ENCODE results near the gene ECT2L. TPM values are rescaled to one million over a fixed set of nuclear protein-coding genes. Genes with fewer than 3 reads are reported as not detected.

ECT2L gene
- total RNA-seq, 4 donors from 2014 or later, result 0.17 to 0.42 (median 0.21) TPM

DNA sequence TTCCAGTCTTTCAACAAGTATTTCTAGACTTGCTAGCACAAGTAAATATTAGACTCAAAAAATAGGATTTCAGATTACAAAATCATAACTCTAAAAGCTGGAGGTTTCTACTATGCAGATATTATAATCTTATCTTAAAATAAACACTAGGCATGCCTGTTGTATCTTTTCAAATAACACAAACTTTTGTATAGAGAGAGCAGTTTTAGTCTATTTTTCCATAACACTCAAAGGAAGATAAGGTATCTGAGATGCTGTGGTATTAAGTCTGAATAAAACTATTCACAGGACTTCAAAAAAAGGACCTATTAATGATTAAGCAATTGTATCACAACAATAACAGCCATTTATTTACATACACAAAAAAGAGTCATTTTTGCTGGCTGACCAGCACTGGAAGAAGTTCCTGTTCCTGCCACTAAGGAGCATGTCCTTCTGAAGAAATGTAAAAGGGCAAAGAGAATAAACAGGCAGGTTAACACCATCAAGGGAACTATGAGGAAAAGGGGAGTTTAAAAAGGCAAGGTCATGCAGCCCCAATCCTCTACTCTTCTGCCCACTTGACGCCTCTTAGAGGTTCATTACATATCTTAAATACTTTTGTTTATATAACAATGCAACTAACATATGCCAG is 152.8 kb downstream of the ECT2L start:
- WGBS, result 69% methylated on average over 1 of the region's 1 CpG
- intact Hi-C loops (cut with DNase I), result no loop called here

DNA sequence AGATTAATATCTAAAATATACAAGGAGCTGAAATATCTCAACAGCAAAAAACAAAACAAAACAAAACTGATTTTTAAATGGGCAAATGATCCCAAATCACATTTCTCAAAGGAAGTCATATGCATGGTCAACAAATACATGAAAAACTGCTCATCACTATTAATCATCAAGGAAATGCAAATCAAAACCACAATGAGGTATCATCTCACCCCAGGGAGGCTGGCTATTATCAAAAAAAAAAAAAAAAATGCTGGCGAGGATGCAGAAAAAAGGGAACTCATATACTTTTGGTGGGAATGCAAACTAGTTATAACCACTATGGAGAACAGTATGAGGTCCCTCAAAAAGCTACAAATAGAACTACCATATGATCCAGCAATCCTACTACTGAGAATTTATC is 157.6 kb downstream of the ECT2L start:
- Histone ChIP-seq H3K4me1 (peaks cover 21 to 33% (median 31%) of the 10 kb centered on the region in 4 donors), H3K9me3 (no peaks in the 10 kb centered on the region), H3K27ac (replicated peaks in 1 of 4) (no peak overlapping the region), H3K27me3 (no peaks in the 10 kb centered on the region), H3K36me3 (no peaks in the 10 kb centered on the region), H3K4me3 (no peak overlapping the region)
- DNase-seq (ENCODE audit: extremely low spot score), result no peak
- 79% methylated on average over 1 of the region's 1 CpG for WGBS
- intact Hi-C loops (cut with DNase I), result no loop called here
- no peak for TF ChIP-seq EP300 (IDR thresholded peaks at IDR 0.05)
- no peak for TF ChIP-seq POLR2AphosphoS5 (IDR thresholded peaks at IDR 0.05)
- TF ChIP-seq CTCF (IDR thresholded peaks at IDR 0.05), result no peak
- TF ChIP-seq POLR2A (IDR thresholded peaks at IDR 0.05; ENCODE audit: low read depth), result no peak

More for the DNA sequence above, 152.8 kb downstream of the ECT2L start:
- H3K36me3 ChIP-seq, result peaks cover 0 to 22% (median 10%) of the 10 kb centered on the region in 4 donors
- no peaks in the 10 kb centered on the region for H3K9me3 ChIP-seq
- no peak for DNase-seq (ENCODE audit: extremely low spot score)
- no peak for TF ChIP-seq EP300 (IDR thresholded peaks at IDR 0.05)
- TF ChIP-seq CTCF (IDR thresholded peaks at IDR 0.05), result peak in 1 of 3 experiments; percentile 25
- no peaks in the 10 kb centered on the region for H3K27me3 ChIP-seq
- H3K4me3 ChIP-seq, result no peak overlapping the region
- peaks cover 8 to 34% (median 21%) of the 10 kb centered on the region in 4 donors for H3K4me1 ChIP-seq
- no peak overlapping the region for H3K27ac ChIP-seq (replicated peaks in 1 of 4)

Other genes with a start within 250 kb of the ECT2L start
- gene CCDC28A, start 22.3 kb upstream of the ECT2L start, total RNA-seq, result 10 to 100 TPM; 18.3 to 26.0 (median 22.1) TPM
- gene REPS1, start 192.2 kb downstream of the ECT2L start, total RNA-seq, result 10 to 100 TPM; 23.4 to 43.2 (median 30.1) TPM
- gene ABRACL, start 232.7 kb downstream of the ECT2L start, total RNA-seq, result 10 to 100 TPM in 1 of 4 donors, 1 to 10 TPM in 3; 4.6 to 10.1 (median 7.1) TPM

All from esophagus muscularis mucosa (tissue), 4 donors.